HepG2 (cell line): ENCODE data around the gene NOS1AP. TPM values are rescaled to one million over a fixed set of nuclear protein-coding genes. Genes with fewer than 3 reads are reported as not detected.

Source experiments
- ETV5 ChIP-seq: IDR thresholded peaks from 2 replicates; pipeline ENCODE4 v1.6.1; 2018; ENCODE audit warnings: missing biosample characterization, missing genetic modification reagents, inconsistent platforms, borderline replicate concordance
- HNRNPLL ChIP-seq: fragments of 200-400 bp; formaldehyde crosslinking; IDR thresholded peaks from 2 replicates; pipeline ENCODE4 v1.6.1; 2017; ENCODE audit warnings: mild to moderate bottlenecking, low read depth, low read length; ENCODE audit not compliant: poor library complexity, severe bottlenecking
- MED1 ChIP-seq: sonication (generic); formaldehyde crosslinking; IDR thresholded peaks from 2 replicates; pipeline ENCODE4 v1.4.0; 2020; ENCODE audit warnings: missing genetic modification reagents
- POLR2AphosphoS5 ChIP-seq: IDR thresholded peaks from 2 replicates; pipeline ENCODE4 v1.6.1; 2012; ENCODE audit warnings: low read depth, low read length
- RELA ChIP-seq: sonication (generic); formaldehyde crosslinking; IDR thresholded peaks from 2 replicates; pipeline ENCODE4 v1.4.0; 2020; ENCODE audit warnings: missing genetic modification reagents
- SOX5 ChIP-seq: IDR thresholded peaks from 2 replicates; pipeline ENCODE4 v1.6.1; 2016; ENCODE audit warnings: borderline replicate concordance
- SRY ChIP-seq: sonication (generic); formaldehyde crosslinking; IDR thresholded peaks from 2 replicates; pipeline ENCODE4 v1.8.0; 2022; ENCODE audit warnings: mild to moderate bottlenecking, missing genetic modification reagents
- ZNF572 ChIP-seq: sonication (generic); formaldehyde crosslinking; IDR thresholded peaks from 2 replicates; pipeline ENCODE4 v1.5.1; 2020; ENCODE audit warnings: mild to moderate bottlenecking, missing genetic modification reagents
- ZNF772 ChIP-seq: sonication (generic); formaldehyde crosslinking; IDR thresholded peaks from 2 replicates; pipeline ENCODE4 v1.5.0; 2020; ENCODE audit warnings: mild to moderate bottlenecking, missing genetic modification reagents
- polyA plus RNA-seq, 8 experiments: library from polyadenylated mRNA; depleted of rRNA in 3 of 8; stranded (reverse) in 7 of 8; unstranded in 1 of 8; fragments of >200 nt; fragmentation: Illumina TruSeq in 4 of 8; extraction: Trizol in 4 of 8; gene quantifications; 2 replicates each; pipeline versions ENCODE4 v1.2.1 to v1.2.3, GENCODE V29; 2011 to 2016; ENCODE audit warnings: low read depth in 4 of 8, missing spikeins in 1 of 8, mixed read lengths in 1 of 8; ENCODE audit not compliant: insufficient read depth in 1 of 8
- total RNA-seq, 5 experiments: library from RNA; depleted of rRNA; stranded (reverse); fragments of >200 nt; fragmentation: Illumina TruSeq; extraction: Trizol; gene quantifications; 2 replicates each; pipeline ENCODE4 v1.2.3, GENCODE V29; 2016; ENCODE audit warnings: low read depth in 1 of 5
- TF ChIP-seq, protein P1 (sequence below): IDR thresholded peaks from 2 replicates; pipeline ENCODE4 v1.6.1; 2016; ENCODE audit warnings: control low read depth
- TF ChIP-seq, protein P2 (sequence below): sonication (generic); formaldehyde crosslinking; IDR thresholded peaks from 2 replicates; pipeline ENCODE4 v1.5.0; 2020; ENCODE audit warnings: mild to moderate bottlenecking, missing genetic modification reagents
- TF ChIP-seq, protein P3 (sequence below): sonication (generic); formaldehyde crosslinking; IDR thresholded peaks from 2 replicates; pipeline ENCODE4 v1.4.0; 2020; ENCODE audit warnings: missing genetic modification reagents, mild to moderate bottlenecking, borderline replicate concordance
- TF ChIP-seq, protein P4 (sequence below): sonication (generic); formaldehyde crosslinking; IDR thresholded peaks from 2 replicates; pipeline ENCODE4 v1.5.1; 2020; ENCODE audit warnings: mild to moderate bottlenecking, missing genetic modification reagents, moderate library complexity
- TF ChIP-seq, protein P5 (sequence below): sonication (generic); formaldehyde crosslinking; conservative IDR thresholded peaks from 2 replicates; pipeline ENCODE4 v1.8.1; 2023; ENCODE audit warnings: missing genetic modification reagents
- TF ChIP-seq, protein P6 (sequence below): sonication (generic); formaldehyde crosslinking; IDR thresholded peaks from 2 replicates; pipeline ENCODE4 v1.4.0; 2020; ENCODE audit warnings: missing genetic modification reagents

NOS1AP gene
- total and polyA plus RNA-seq, 2 of the 13 experiments (the other 11 are each of a cell fraction or from before 2014, with no cell fraction given): 2.0 to 3.3 TPM

DNA sequence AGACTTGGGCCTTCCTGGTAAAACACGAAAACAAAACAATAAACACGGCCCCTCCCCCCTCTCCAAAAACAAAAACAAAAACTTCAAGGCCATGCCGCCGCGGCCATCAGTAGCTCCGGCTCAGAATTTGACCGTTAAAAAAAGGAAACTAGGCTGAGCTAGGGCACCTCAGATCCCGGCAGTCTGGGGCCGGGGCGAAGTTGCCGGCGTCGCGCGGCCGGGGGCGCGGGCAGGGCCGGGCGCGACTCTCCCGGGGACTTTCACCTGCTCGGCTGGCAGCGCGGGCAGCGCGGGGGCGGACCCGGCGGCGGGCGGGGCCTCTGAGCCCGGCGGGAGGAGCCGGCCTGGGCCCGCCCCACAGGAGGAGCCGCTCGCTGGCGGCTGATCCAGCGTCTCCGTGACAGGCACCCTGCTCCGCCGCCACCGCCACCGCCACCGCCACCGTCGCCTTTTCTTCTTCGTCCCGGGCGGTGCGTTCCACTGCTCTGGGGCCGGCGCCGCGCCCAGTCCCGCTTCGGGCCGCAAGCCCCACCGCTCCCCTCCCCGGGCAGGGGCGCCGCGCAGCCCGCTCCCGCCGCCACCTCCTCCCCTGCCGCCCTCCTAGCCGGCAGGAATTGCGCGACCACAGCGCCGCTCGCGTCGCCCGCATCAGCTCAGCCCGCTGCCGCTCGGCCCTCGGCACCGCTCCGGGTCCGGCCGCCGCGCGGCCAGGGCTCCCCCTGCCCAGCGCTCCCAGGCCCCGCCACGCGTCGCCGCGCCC is at the start of gene NOS1AP (continued):
- TF ChIP-seq ETV5 (CRISPR knock-in tag) (peak; percentile 23; the same call in 1 of the 2 replicates), RELA (no peak), HNRNPLL (peak; percentile 78), SRY (CRISPR knock-in tag) (peak; percentile 57; the same call in 1 of the 2 replicates), SOX5 (CRISPR knock-in tag) (no peak), POLR2AphosphoS5 (peak; percentile 63), ZNF572 (CRISPR knock-in tag) (no peak), ZNF772 (CRISPR knock-in tag) (0 out of 2 replicates have a peak, but pooled peaks have one; percentile 22), MED1 (peak; percentile 26; the same call in 1 of the 2 replicates)
- TF ChIP-seq, protein P1, sequence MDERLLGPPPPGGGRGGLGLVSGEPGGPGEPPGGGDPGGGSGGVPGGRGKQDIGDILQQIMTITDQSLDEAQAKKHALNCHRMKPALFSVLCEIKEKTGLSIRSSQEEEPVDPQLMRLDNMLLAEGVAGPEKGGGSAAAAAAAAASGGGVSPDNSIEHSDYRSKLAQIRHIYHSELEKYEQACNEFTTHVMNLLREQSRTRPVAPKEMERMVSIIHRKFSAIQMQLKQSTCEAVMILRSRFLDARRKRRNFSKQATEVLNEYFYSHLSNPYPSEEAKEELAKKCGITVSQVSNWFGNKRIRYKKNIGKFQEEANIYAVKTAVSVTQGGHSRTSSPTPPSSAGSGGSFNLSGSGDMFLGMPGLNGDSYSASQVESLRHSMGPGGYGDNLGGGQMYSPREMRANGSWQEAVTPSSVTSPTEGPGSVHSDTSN: no peak
- TF ChIP-seq, protein P2, sequence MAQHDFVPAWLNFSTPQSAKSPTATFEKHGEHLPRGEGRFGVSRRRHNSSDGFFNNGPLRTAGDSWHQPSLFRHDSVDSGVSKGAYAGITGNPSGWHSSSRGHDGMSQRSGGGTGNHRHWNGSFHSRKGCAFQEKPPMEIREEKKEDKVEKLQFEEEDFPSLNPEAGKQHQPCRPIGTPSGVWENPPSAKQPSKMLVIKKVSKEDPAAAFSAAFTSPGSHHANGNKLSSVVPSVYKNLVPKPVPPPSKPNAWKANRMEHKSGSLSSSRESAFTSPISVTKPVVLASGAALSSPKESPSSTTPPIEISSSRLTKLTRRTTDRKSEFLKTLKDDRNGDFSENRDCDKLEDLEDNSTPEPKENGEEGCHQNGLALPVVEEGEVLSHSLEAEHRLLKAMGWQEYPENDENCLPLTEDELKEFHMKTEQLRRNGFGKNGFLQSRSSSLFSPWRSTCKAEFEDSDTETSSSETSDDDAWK (CRISPR knock-in tag): no peak
- TF ChIP-seq, protein P3, sequence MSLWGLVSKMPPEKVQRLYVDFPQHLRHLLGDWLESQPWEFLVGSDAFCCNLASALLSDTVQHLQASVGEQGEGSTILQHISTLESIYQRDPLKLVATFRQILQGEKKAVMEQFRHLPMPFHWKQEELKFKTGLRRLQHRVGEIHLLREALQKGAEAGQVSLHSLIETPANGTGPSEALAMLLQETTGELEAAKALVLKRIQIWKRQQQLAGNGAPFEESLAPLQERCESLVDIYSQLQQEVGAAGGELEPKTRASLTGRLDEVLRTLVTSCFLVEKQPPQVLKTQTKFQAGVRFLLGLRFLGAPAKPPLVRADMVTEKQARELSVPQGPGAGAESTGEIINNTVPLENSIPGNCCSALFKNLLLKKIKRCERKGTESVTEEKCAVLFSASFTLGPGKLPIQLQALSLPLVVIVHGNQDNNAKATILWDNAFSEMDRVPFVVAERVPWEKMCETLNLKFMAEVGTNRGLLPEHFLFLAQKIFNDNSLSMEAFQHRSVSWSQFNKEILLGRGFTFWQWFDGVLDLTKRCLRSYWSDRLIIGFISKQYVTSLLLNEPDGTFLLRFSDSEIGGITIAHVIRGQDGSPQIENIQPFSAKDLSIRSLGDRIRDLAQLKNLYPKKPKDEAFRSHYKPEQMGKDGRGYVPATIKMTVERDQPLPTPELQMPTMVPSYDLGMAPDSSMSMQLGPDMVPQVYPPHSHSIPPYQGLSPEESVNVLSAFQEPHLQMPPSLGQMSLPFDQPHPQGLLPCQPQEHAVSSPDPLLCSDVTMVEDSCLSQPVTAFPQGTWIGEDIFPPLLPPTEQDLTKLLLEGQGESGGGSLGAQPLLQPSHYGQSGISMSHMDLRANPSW: no peak
- TF ChIP-seq, protein P4, sequence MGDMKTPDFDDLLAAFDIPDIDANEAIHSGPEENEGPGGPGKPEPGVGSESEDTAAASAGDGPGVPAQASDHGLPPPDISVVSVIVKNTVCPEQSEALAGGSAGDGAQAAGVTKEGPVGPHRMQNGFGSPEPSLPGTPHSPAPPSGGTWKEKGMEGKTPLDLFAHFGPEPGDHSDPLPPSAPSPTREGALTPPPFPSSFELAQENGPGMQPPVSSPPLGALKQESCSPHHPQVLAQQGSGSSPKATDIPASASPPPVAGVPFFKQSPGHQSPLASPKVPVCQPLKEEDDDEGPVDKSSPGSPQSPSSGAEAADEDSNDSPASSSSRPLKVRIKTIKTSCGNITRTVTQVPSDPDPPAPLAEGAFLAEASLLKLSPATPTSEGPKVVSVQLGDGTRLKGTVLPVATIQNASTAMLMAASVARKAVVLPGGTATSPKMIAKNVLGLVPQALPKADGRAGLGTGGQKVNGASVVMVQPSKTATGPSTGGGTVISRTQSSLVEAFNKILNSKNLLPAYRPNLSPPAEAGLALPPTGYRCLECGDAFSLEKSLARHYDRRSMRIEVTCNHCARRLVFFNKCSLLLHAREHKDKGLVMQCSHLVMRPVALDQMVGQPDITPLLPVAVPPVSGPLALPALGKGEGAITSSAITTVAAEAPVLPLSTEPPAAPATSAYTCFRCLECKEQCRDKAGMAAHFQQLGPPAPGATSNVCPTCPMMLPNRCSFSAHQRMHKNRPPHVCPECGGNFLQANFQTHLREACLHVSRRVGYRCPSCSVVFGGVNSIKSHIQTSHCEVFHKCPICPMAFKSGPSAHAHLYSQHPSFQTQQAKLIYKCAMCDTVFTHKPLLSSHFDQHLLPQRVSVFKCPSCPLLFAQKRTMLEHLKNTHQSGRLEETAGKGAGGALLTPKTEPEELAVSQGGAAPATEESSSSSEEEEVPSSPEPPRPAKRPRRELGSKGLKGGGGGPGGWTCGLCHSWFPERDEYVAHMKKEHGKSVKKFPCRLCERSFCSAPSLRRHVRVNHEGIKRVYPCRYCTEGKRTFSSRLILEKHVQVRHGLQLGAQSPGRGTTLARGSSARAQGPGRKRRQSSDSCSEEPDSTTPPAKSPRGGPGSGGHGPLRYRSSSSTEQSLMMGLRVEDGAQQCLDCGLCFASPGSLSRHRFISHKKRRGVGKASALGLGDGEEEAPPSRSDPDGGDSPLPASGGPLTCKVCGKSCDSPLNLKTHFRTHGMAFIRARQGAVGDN (CRISPR knock-in tag): peak; percentile 81
- TF ChIP-seq, protein P5, sequence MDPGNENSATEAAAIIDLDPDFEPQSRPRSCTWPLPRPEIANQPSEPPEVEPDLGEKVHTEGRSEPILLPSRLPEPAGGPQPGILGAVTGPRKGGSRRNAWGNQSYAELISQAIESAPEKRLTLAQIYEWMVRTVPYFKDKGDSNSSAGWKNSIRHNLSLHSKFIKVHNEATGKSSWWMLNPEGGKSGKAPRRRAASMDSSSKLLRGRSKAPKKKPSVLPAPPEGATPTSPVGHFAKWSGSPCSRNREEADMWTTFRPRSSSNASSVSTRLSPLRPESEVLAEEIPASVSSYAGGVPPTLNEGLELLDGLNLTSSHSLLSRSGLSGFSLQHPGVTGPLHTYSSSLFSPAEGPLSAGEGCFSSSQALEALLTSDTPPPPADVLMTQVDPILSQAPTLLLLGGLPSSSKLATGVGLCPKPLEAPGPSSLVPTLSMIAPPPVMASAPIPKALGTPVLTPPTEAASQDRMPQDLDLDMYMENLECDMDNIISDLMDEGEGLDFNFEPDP (CRISPR knock-in tag): no peak
- TF ChIP-seq, protein P6, sequence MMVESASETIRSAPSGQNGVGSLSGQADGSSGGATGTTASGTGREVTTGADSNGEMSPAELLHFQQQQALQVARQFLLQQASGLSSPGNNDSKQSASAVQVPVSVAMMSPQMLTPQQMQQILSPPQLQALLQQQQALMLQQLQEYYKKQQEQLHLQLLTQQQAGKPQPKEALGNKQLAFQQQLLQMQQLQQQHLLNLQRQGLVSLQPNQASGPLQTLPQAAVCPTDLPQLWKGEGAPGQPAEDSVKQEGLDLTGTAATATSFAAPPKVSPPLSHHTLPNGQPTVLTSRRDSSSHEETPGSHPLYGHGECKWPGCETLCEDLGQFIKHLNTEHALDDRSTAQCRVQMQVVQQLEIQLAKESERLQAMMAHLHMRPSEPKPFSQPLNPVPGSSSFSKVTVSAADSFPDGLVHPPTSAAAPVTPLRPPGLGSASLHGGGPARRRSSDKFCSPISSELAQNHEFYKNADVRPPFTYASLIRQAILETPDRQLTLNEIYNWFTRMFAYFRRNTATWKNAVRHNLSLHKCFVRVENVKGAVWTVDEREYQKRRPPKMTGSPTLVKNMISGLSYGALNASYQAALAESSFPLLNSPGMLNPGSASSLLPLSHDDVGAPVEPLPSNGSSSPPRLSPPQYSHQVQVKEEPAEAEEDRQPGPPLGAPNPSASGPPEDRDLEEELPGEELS (CRISPR knock-in tag): peak; percentile 53
